WTC11 (cell line): ENCODE data around the gene HIVEP2. TPM values are rescaled to one million over a fixed set of nuclear protein-coding genes. Genes with fewer than 3 reads are reported as not detected.

Source experiments
- ATAC-seq: fragments of 200-7000 bp; cut with Tn5 transposase; 2 replicates; pipeline ENCODE4 v1.10.0; 2021; ENCODE audit warnings: mild to moderate bottlenecking, moderate library complexity
- CTCF ChIA-PET: fragments of 300-600 bp; sonication (Branson Sonifier 250); formaldehyde crosslinking; loops from one replicate; lab custom pipeline; 2021; ENCODE audit warnings: antibody characterized with exemption; lab: Charles Lee
- POLR2A ChIA-PET: fragments of 350-600 bp; sonication (Branson Sonifier 250); formaldehyde crosslinking; loops from one replicate; lab custom pipeline; 2021; ENCODE audit warnings: antibody characterized with exemption; lab: Charles Lee
- DNase-seq: peaks from one replicate; pipeline ENCODE4 v3.0.0; 2021; ENCODE audit warnings: low spot score
- H3K27ac Mint-ChIP-seq: 2 replicates; pipeline ENCODE4 v1.8.0; 2021; ENCODE audit warnings: mixed read lengths
- H3K27me3 Mint-ChIP-seq: 2 replicates; pipeline ENCODE4 v1.8.0; 2021; ENCODE audit warnings: low read depth, mild to moderate bottlenecking, moderate library complexity, mixed read lengths
- H3K36me3 Mint-ChIP-seq: 2 replicates; pipeline ENCODE4 v1.8.0; 2021; ENCODE audit warnings: mixed read lengths
- H3K4me1 Mint-ChIP-seq: 2 replicates; pipeline ENCODE4 v1.8.0; 2022; ENCODE audit warnings: mixed read lengths
- H3K4me3 Mint-ChIP-seq: 2 replicates; pipeline ENCODE4 v1.8.0; 2021; ENCODE audit warnings: mild to moderate bottlenecking, moderate library complexity, mixed read lengths
- H3K9me3 Mint-ChIP-seq: 2 replicates; pipeline ENCODE4 v1.8.0; 2021; ENCODE audit warnings: mixed read lengths
- HMGA2 ChIP-seq: fragments of 250-450 bp; sonication (Bioruptor Pico); IDR thresholded peaks from 2 replicates; pipeline ENCODE4 v1.4.0; 2021; ENCODE audit warnings: mild to moderate bottlenecking, moderate library complexity
- MYBL2 ChIP-seq: sonication (generic); formaldehyde crosslinking; IDR thresholded peaks from 2 replicates; pipeline ENCODE4 v1.8.1; 2023; ENCODE audit warnings: mild to moderate bottlenecking, moderate library complexity, missing genetic modification reagents
- NFE2L1 ChIP-seq: sonication (generic); formaldehyde crosslinking; IDR thresholded peaks from 2 replicates; pipeline ENCODE4 v1.8.1; 2023; ENCODE audit warnings: missing genetic modification reagents
- NR3C1 ChIP-seq: sonication (generic); formaldehyde crosslinking; conservative IDR thresholded peaks from 2 replicates; pipeline ENCODE4 v1.8.1; 2023; ENCODE audit warnings: low read depth, mild to moderate bottlenecking, missing genetic modification reagents
- OVOL2 ChIP-seq: fragments of 250-450 bp; sonication (Bioruptor Pico); IDR thresholded peaks from 2 replicates; pipeline ENCODE4 v1.9.0; 2021; ENCODE audit warnings: mild to moderate bottlenecking, borderline replicate concordance
- TEAD1 ChIP-seq: sonication (generic); formaldehyde crosslinking; IDR thresholded peaks from 2 replicates; pipeline ENCODE4 v1.8.0; 2022; ENCODE audit warnings: mild to moderate bottlenecking, missing genetic modification reagents
- total RNA-seq: library from RNA; stranded (reverse); gene quantifications from 3 replicates; pipeline ENCODE4 v1.2.3, GENCODE V29; 2021
- TF ChIP-seq, protein P1 (sequence below): fragments of 250-450 bp; sonication (Bioruptor Pico); IDR thresholded peaks from 2 replicates; pipeline ENCODE4 v1.9.0; 2021; ENCODE audit warnings: mild to moderate bottlenecking
- TF ChIP-seq, protein P2 (sequence below): sonication (generic); formaldehyde crosslinking; IDR thresholded peaks from 2 replicates; pipeline ENCODE4 v1.8.1; 2023; ENCODE audit warnings: mild to moderate bottlenecking, missing genetic modification reagents
- TF ChIP-seq, protein P3 (sequence below): sonication (generic); formaldehyde crosslinking; IDR thresholded peaks from 2 replicates; pipeline ENCODE4 v1.8.1; 2023; ENCODE audit warnings: mild to moderate bottlenecking, missing genetic modification reagents, borderline replicate concordance
- TF ChIP-seq, protein P4 (sequence below): fragments of 250-450 bp; sonication (Bioruptor Pico); IDR thresholded peaks from 2 replicates; pipeline ENCODE4 v2.1.2; 2022; ENCODE audit warnings: mild to moderate bottlenecking, moderate library complexity

HIVEP2 gene
- total RNA-seq, 1 experiment from 2014 or later: 11.5 TPM

DNA sequence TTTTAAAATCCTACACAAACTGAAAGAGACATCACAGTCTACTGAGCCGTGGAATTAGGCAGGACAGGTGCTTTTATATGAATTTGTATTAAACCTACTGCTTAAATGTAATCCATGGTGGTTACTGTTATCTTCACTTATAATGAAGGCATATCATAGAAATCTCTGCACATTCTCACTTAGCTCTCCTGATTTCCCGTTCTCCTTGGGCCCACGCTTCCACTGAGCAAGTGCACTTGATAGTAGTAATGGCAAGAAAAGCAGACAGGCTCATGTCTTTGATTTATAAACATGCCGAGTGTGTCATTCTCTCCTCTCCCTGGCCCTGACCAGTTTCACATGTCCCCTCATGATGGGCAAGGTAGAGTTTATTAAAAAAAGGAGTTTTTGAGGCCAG lies 186.3 kb downstream of the HIVEP2 start (continued):
- TF ChIP-seq, protein P1, sequence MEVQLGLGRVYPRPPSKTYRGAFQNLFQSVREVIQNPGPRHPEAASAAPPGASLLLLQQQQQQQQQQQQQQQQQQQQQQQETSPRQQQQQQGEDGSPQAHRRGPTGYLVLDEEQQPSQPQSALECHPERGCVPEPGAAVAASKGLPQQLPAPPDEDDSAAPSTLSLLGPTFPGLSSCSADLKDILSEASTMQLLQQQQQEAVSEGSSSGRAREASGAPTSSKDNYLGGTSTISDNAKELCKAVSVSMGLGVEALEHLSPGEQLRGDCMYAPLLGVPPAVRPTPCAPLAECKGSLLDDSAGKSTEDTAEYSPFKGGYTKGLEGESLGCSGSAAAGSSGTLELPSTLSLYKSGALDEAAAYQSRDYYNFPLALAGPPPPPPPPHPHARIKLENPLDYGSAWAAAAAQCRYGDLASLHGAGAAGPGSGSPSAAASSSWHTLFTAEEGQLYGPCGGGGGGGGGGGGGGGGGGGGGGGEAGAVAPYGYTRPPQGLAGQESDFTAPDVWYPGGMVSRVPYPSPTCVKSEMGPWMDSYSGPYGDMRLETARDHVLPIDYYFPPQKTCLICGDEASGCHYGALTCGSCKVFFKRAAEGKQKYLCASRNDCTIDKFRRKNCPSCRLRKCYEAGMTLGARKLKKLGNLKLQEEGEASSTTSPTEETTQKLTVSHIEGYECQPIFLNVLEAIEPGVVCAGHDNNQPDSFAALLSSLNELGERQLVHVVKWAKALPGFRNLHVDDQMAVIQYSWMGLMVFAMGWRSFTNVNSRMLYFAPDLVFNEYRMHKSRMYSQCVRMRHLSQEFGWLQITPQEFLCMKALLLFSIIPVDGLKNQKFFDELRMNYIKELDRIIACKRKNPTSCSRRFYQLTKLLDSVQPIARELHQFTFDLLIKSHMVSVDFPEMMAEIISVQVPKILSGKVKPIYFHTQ (CRISPR knock-in tag): no peak

DNA sequence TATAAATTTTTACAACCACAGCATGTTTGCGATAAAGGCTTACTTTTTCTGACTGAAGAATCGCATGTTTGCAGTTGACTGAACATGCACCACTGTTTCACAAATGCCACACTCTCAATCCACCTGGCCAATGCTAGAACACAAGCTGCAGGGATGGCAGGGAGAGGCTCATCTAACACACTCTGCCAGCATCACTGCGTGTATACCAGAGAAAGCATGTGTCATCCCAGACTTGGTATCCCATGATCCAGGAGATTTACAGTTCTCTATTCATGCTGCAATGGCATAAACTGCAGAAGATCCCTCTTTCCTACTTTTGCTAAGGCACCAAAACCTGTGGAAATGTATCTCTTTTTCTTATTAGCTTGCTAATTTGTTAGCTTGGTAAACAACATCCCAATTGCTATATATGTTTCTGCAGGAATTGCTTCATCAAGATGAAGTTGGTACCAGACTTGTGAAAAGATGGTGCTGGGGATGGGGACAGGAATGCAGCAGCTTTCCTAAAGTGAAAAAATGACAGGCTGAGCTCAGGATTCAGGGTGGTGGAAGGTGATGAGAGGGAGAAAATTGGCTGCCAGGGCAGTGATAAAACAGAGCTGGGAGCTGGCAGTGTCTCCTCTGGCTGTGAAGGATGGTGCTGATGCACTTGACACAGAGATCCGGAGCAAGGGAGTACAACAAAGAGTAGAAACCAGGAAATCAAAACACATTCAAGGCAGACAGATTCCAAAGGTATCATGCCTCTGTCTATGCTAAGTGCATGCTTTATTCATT lies 186.9 kb downstream of the HIVEP2 start:
- TF ChIP-seq TEAD1: no peak
- no peak for TF ChIP-seq MYBL2
- TF ChIP-seq HMGA2: no peak
- TF ChIP-seq, protein P1 (CRISPR knock-in tag): no peak
- TF ChIP-seq NFE2L1: no peak
- TF ChIP-seq NR3C1 (CRISPR knock-in tag): no peak
- Mint-ChIP-seq H3K4me1 (peaks cover 4% of the 10 kb centered on the region), H3K27me3 (no peaks in the 10 kb centered on the region), H3K9me3 (no peaks in the 10 kb centered on the region), H3K4me3 (no peak overlapping the region), H3K36me3 (peaks cover 38% of the 10 kb centered on the region), H3K27ac (no peak overlapping the region)
- ChIA-PET POLR2A (no interaction called here), CTCF (no interaction called here)
- DNase-seq: no peak
- no peak for ATAC-seq

DNA sequence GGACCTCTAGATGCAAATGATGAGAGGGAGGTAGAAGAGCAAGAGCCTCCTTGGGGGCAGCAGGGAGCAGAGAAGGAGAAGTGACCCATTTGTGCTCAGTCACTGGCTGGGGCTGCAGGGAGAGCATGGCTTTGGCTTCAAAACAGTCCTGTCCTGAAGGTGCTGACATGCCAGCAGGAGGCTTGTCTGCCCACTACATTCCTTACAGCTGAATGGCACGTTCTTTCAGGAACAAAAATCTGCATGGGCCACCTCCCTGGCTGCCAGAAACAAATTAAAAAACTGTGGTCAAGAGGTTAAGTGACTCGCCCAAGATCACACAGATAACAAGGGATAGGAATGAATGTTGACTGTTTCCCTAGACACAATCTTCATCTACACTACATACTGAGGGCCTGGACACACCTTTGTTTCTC lies 188.8 kb downstream of the HIVEP2 start:
- Mint-ChIP-seq H3K27ac (no peak overlapping the region), H3K36me3 (peaks cover 39% of the 10 kb centered on the region), H3K9me3 (no peaks in the 10 kb centered on the region), H3K27me3 (no peaks in the 10 kb centered on the region), H3K4me3 (no peak overlapping the region), H3K4me1 (peaks cover 4% of the 10 kb centered on the region)
- peak; percentile 86 for ATAC-seq
- no peak for TF ChIP-seq OVOL2 (CRISPR knock-in tag)
- TF ChIP-seq, protein P2, sequence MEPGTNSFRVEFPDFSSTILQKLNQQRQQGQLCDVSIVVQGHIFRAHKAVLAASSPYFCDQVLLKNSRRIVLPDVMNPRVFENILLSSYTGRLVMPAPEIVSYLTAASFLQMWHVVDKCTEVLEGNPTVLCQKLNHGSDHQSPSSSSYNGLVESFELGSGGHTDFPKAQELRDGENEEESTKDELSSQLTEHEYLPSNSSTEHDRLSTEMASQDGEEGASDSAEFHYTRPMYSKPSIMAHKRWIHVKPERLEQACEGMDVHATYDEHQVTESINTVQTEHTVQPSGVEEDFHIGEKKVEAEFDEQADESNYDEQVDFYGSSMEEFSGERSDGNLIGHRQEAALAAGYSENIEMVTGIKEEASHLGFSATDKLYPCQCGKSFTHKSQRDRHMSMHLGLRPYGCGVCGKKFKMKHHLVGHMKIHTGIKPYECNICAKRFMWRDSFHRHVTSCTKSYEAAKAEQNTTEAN (CRISPR knock-in tag): no peak
- TF ChIP-seq, protein P3, sequence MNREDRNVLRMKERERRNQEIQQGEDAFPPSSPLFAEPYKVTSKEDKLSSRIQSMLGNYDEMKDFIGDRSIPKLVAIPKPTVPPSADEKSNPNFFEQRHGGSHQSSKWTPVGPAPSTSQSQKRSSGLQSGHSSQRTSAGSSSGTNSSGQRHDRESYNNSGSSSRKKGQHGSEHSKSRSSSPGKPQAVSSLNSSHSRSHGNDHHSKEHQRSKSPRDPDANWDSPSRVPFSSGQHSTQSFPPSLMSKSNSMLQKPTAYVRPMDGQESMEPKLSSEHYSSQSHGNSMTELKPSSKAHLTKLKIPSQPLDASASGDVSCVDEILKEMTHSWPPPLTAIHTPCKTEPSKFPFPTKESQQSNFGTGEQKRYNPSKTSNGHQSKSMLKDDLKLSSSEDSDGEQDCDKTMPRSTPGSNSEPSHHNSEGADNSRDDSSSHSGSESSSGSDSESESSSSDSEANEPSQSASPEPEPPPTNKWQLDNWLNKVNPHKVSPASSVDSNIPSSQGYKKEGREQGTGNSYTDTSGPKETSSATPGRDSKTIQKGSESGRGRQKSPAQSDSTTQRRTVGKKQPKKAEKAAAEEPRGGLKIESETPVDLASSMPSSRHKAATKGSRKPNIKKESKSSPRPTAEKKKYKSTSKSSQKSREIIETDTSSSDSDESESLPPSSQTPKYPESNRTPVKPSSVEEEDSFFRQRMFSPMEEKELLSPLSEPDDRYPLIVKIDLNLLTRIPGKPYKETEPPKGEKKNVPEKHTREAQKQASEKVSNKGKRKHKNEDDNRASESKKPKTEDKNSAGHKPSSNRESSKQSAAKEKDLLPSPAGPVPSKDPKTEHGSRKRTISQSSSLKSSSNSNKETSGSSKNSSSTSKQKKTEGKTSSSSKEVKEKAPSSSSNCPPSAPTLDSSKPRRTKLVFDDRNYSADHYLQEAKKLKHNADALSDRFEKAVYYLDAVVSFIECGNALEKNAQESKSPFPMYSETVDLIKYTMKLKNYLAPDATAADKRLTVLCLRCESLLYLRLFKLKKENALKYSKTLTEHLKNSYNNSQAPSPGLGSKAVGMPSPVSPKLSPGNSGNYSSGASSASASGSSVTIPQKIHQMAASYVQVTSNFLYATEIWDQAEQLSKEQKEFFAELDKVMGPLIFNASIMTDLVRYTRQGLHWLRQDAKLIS: no peak
- TF ChIP-seq TEAD1: no peak
- TF ChIP-seq, protein P4, sequence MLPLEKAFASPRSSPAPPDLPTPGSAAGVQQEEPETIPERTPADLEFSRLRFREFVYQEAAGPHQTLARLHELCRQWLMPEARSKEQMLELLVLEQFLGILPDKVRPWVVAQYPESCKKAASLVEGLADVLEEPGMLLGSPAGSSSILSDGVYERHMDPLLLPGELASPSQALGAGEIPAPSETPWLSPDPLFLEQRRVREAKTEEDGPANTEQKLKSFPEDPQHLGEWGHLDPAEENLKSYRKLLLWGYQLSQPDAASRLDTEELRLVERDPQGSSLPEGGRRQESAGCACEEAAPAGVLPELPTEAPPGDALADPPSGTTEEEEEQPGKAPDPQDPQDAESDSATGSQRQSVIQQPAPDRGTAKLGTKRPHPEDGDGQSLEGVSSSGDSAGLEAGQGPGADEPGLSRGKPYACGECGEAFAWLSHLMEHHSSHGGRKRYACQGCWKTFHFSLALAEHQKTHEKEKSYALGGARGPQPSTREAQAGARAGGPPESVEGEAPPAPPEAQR: no peak
- no peak for TF ChIP-seq MYBL2
- ChIA-PET CTCF (no interaction called here), POLR2A (no interaction called here)
- no peak for DNase-seq
